Dedifferentiated amniotic fluid mesenchymal stem cell (primary cell): ENCODE results near the gene DNAI1.
"Not testable (repeated sequence)": the region's sequence is repeated elsewhere in the genome, so short reads cannot be mapped to it uniquely, and the experiment has no call there.

Experiments
- DNase-seq: peaks from one replicate; pipeline ENCODE4 v3.0.0-alpha.2; 2016; ENCODE audit errors: extremely low spot score

The DNAI1 gene

GRCh38 chr9:34513567-34514214 lies 55.1 kb downstream of the DNAI1 start:
- DNase-seq, result no peak

- DNase-seq, result no peak
Measured at GRCh38 chr9:34514401-34514800, 55.8 kb downstream of the DNAI1 start.

GRCh38 chr9:34514816-34515215 lies 56.2 kb downstream of the DNAI1 start:
- DNase-seq, result no peak

GRCh38 chr9:34515959-34516358 lies 57.4 kb downstream of the DNAI1 start:
- no peak for DNase-seq

- no peak for DNase-seq
Measured at GRCh38 chr9:34517185-34517584, 58.6 kb downstream of the DNAI1 start.

GRCh38 chr9:34518110-34518616 lies 59.6 kb downstream of the DNAI1 start:
- DNase-seq, result no peak

GRCh38 chr9:34518896-34519295 lies 60.3 kb downstream of the DNAI1 start:
- no peak for DNase-seq

GRCh38 chr9:34519321-34520020 lies 60.9 kb downstream of the DNAI1 start:
- no peak for DNase-seq

- DNase-seq, result no peak
Measured at GRCh38 chr9:34520096-34520495, 61.5 kb downstream of the DNAI1 start.

- no peak for DNase-seq
Measured at GRCh38 chr9:34520505-34521385, 62.1 kb downstream of the DNAI1 start.

GRCh38 chr9:34521406-34522045 lies 62.9 kb downstream of the DNAI1 start:
- no peak for DNase-seq

- DNase-seq, result no peak
Measured at GRCh38 chr9:34522091-34522887, 63.7 kb downstream of the DNAI1 start.

- DNase-seq, result peak; percentile 69
Measured at GRCh38 chr9:34522971-34523797, 64.6 kb downstream of the DNAI1 start, which contains the start of gene ENHO. TSS of gene ENHO (minus strand) at chr9:34522990. CDS start at chr9:34521695, 1,295 bp downstream.

GRCh38 chr9:34524349-34524748 lies 65.7 kb downstream of the DNAI1 start:
- DNase-seq, result no peak

- no peak for DNase-seq
Measured at GRCh38 chr9:34526026-34526425, 67.4 kb downstream of the DNAI1 start.

- DNase-seq, result not testable (repeated sequence)
Measured at GRCh38 chr9:34532041-34532440, 73.4 kb downstream of the DNAI1 start.

GRCh38 chr9:34536685-34537084 lies 78.1 kb downstream of the DNAI1 start:
- no peak for DNase-seq

- DNase-seq, result no peak
Measured at GRCh38 chr9:34540827-34541226, 82.2 kb downstream of the DNAI1 start.

GRCh38 chr9:34541540-34541939 lies 82.9 kb downstream of the DNAI1 start:
- DNase-seq, result no peak

- no peak for DNase-seq
Measured at GRCh38 chr9:34544035-34544434, 85.4 kb downstream of the DNAI1 start.
